ENCODE data around the gene MPDU1. TPM values are rescaled to one million over a fixed set of nuclear protein-coding genes. Genes with fewer than 3 reads are reported as not detected.
A peak's percentile ranks its signal among the peaks of the same experiment; 100 is the strongest.

MPDU1 gene
- total RNA-seq, 1 experiment from 2014 or later: 50.9 TPM

DNA sequence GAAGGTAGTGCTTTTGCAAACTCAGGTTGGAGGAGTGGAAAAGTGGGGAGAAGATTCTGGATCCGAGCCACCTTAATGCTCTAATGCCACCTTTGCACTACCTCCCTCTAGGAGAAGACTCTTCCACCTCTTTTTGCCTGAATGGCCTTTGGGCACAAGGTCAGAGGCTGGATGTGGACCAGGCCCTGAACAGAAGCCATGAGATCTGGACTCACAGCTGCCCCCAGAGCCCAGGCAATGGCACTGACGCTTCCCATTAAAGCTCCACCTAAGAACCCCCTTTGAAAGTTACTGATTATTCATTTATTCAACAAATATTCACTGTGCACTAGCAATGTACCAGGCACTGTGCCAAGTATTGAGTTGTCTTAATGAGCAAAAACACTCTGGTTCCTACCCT, 49.4 kb downstream of the MPDU1 start:
- intact Hi-C loops (cut with micrococcal nuclease): loop anchor here (5.0 kb wide), 1 partner anchor 424 kb away; no protein-coding TSS in a partner anchor
- Histone ChIP-seq H3K4me1 (ENCODE audit: control insufficient read depth in 1 of 2, insufficient read depth in 2 of 2, low read length in 2 of 2) (peaks cover 1 to 7% of the 10 kb centered on the region in 2 experiments; a peak in 3 of 4 replicates), H3K9ac (ENCODE audit: low read length) (no peak overlapping the region), H3K79me2 (ENCODE audit: insufficient read depth, low read length) (no peaks in the 10 kb centered on the region), H2AFZ (ENCODE audit: low read depth, low read length, poor library complexity, severe bottlenecking) (no peak overlapping the region), H3K27me3 (ENCODE audit: insufficient read depth, low read length) (no peaks in the 10 kb centered on the region), H3K4me2 (ENCODE audit: low read length) (no peak overlapping the region), H3K36me3 (ENCODE audit: control insufficient read depth in 1 of 2, insufficient read depth in 2 of 2, low read length in 2 of 2) (no peaks in the 10 kb centered on the region), H4K20me1 (ENCODE audit: insufficient read depth) (no peaks in the 10 kb centered on the region), H3K27ac (ENCODE audit: low read depth, low read length) (no peak overlapping the region), H3K9me2 (ENCODE audit: insufficient read depth) (no peaks in the 10 kb centered on the region), H3K9me3 (ENCODE audit: control insufficient read depth in 1 of 2, insufficient read depth in 1 of 2, low read depth in 1 of 2, low read length in 2 of 2) (no peaks in the 10 kb centered on the region), H3K4me3 (replicated peaks in 1 of 2; ENCODE audit: low read depth in 1 of 2, low read length in 2 of 2) (no peak overlapping the region)
- ChIA-PET CTCF (interaction anchor here (0.6 to 5.4 kb wide), 13 partner anchors 9 to 408 kb away, joined by 3 to 54 read pairs (median 4); partner anchors contain the start of genes MPDU1, TP53 and WRAP53), POLR2A (interaction anchor here (1.0 to 3.7 kb wide), 3 partner anchors 12 to 54 kb away, joined by 5 to 31 read pairs (median 6); partner anchors contain the start of genes MPDU1, TP53 and WRAP53), RAD21 (ENCODE audit: low non-redundant PET in 1 of 2, low total read pairs in 2 of 2, uncharacterized antibody in 2 of 2, unreplicated experiment in 2 of 2) (interaction anchor here (1.0 kb wide), 2 partner anchors 54 kb away, joined by 3 to 5 read pairs; partner anchors contain the start of gene TP53 (in 2 of the 2))
- BruUV-seq (replicated peaks): no TSS peak
- ATAC-seq (peak; percentile 48; the same call in 1 of the 2 replicates), DNase-seq (ENCODE audit: low read depth, low spot score) (no peak)
- no peak for TF ChIP-seq ZNF274 (IDR thresholded peaks at IDR 0.05; ENCODE audit: low read depth, low read length)
- TF ChIP-seq, protein P1, sequence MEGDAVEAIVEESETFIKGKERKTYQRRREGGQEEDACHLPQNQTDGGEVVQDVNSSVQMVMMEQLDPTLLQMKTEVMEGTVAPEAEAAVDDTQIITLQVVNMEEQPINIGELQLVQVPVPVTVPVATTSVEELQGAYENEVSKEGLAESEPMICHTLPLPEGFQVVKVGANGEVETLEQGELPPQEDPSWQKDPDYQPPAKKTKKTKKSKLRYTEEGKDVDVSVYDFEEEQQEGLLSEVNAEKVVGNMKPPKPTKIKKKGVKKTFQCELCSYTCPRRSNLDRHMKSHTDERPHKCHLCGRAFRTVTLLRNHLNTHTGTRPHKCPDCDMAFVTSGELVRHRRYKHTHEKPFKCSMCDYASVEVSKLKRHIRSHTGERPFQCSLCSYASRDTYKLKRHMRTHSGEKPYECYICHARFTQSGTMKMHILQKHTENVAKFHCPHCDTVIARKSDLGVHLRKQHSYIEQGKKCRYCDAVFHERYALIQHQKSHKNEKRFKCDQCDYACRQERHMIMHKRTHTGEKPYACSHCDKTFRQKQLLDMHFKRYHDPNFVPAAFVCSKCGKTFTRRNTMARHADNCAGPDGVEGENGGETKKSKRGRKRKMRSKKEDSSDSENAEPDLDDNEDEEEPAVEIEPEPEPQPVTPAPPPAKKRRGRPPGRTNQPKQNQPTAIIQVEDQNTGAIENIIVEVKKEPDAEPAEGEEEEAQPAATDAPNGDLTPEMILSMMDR (IDR thresholded peaks at IDR 0.05 in 2 of 3, conservative IDR thresholded peaks at IDR 0.05 in 1 of 3; ENCODE audit: borderline replicate concordance in 1 of 3, insufficient read depth in 1 of 3, low read depth in 2 of 3, low read length in 2 of 3): 0 out of 6 replicates have a peak, but pooled peaks of 1 of the 3 experiments have one; percentile 12

- H3K4me2 ChIP-seq (ENCODE audit: low read length): no peak overlapping the region
- TF ChIP-seq JUND (IDR thresholded peaks at IDR 0.05) (no peak), CBX3 (IDR thresholded peaks at IDR 0.05; ENCODE audit: low read depth) (no peak), POLR2A (IDR thresholded peaks at IDR 0.05; ENCODE audit: borderline replicate concordance, extremely low read depth, insufficient read depth, insufficient read length) (no peak), ZFX (IDR thresholded peaks at IDR 0.05) (no peak), EZH2phosphoT487 (IDR thresholded peaks at IDR 0.05; ENCODE audit: borderline replicate concordance) (no peak), RAD21 (IDR thresholded peaks at IDR 0.05; ENCODE audit: low read depth) (peak; percentile 62), ATF3 (IDR thresholded peaks at IDR 0.05) (no peak), YY1 (IDR thresholded peaks at IDR 0.05; ENCODE audit: extremely low read depth, insufficient replicate concordance, low read depth, low read length) (no peak)
- TF ChIP-seq, protein P2, sequence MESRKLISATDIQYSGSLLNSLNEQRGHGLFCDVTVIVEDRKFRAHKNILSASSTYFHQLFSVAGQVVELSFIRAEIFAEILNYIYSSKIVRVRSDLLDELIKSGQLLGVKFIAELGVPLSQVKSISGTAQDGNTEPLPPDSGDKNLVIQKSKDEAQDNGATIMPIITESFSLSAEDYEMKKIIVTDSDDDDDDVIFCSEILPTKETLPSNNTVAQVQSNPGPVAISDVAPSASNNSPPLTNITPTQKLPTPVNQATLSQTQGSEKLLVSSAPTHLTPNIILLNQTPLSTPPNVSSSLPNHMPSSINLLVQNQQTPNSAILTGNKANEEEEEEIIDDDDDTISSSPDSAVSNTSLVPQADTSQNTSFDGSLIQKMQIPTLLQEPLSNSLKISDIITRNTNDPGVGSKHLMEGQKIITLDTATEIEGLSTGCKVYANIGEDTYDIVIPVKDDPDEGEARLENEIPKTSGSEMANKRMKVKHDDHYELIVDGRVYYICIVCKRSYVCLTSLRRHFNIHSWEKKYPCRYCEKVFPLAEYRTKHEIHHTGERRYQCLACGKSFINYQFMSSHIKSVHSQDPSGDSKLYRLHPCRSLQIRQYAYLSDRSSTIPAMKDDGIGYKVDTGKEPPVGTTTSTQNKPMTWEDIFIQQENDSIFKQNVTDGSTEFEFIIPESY (IDR thresholded peaks at IDR 0.05; ENCODE audit: extremely low read depth, insufficient replicate concordance, low read length): no peak
- TF ChIP-seq, protein P1 (IDR thresholded peaks at IDR 0.05 in 2 of 3, conservative IDR thresholded peaks at IDR 0.05 in 1 of 3; ENCODE audit: borderline replicate concordance in 1 of 3, insufficient read depth in 1 of 3, low read depth in 2 of 3, low read length in 2 of 3): peak; percentile 45 to 63 (median 56); a peak in 5 of 6 replicates
Observed at GRCh38 chr17:7634384-7634783, 50.7 kb downstream of the MPDU1 start.

More at GRCh38 chr17:7634384-7634783, 50.7 kb downstream of the MPDU1 start:
- ChIA-PET RAD21 (ENCODE audit: low non-redundant PET in 1 of 2, low total read pairs in 2 of 2, uncharacterized antibody in 2 of 2, unreplicated experiment in 2 of 2) (no interaction called here), CTCF (interaction anchor here (5.4 kb wide), 1 partner anchor 53 kb away, joined by 54 read pairs; the partner anchor contains the start of genes TP53 and WRAP53), POLR2A (no interaction called here)
- Histone ChIP-seq H3K9me2 (ENCODE audit: insufficient read depth) (no peaks in the 10 kb centered on the region), H3K9me3 (ENCODE audit: control insufficient read depth in 1 of 2, insufficient read depth in 1 of 2, low read depth in 1 of 2, low read length in 2 of 2) (no peaks in the 10 kb centered on the region), H2AFZ (ENCODE audit: low read depth, low read length, poor library complexity, severe bottlenecking) (no peak overlapping the region), H3K27ac (ENCODE audit: low read depth, low read length) (no peak overlapping the region), H3K79me2 (ENCODE audit: insufficient read depth, low read length) (no peaks in the 10 kb centered on the region), H3K9ac (ENCODE audit: low read length) (no peak overlapping the region), H3K36me3 (ENCODE audit: control insufficient read depth in 1 of 2, insufficient read depth in 2 of 2, low read length in 2 of 2) (no peaks in the 10 kb centered on the region), H3K4me1 (ENCODE audit: control insufficient read depth in 1 of 2, insufficient read depth in 2 of 2, low read length in 2 of 2) (peaks cover 0 to 7% of the 10 kb centered on the region in 2 experiments; a peak in 2 of 4 replicates), H3K27me3 (ENCODE audit: insufficient read depth, low read length) (no peaks in the 10 kb centered on the region), H3K4me3 (replicated peaks in 1 of 2; ENCODE audit: low read depth in 1 of 2, low read length in 2 of 2) (no peak overlapping the region), H4K20me1 (ENCODE audit: insufficient read depth) (no peaks in the 10 kb centered on the region)
- DNase-seq (ENCODE audit: low read depth, low spot score): no peak
- intact Hi-C loops (cut with micrococcal nuclease): loop anchor here (5.0 kb wide), 1 partner anchor 423 kb away; no protein-coding TSS in a partner anchor
- ATAC-seq: peak; percentile 52
- no TSS peak for BruUV-seq (replicated peaks)

All from HCT116 (cell line).